Transverse colon (tissue), 4 donors: ENCODE results near the gene CYP19A1.

ENCODE experiments used
- POLR2AphosphoS5 ChIP-seq, 3 donors: sonication (generic); formaldehyde crosslinking; IDR thresholded peaks; one replicate each; pipeline ENCODE4 v1.6.1; 2016; ENCODE audit warnings: antibody characterized with exemption in 3 of 3
- TF ChIP-seq, protein P1 (sequence below), 5 experiments: fragments of 200-600 bp in 3 of 5; fragments of 450-650 bp in 2 of 5; sonication (generic) in 3 of 5; IDR thresholded peaks; 1 replicate in 2 of 5; 2 replicates in 3 of 5; pipeline ENCODE4 v1.5.1; 2016 to 2017; ENCODE audit warnings: antibody characterized with exemption in 5 of 5, inconsistent platforms in 3 of 5, mild to moderate bottlenecking in 2 of 5, moderate library complexity in 1 of 5

DNA sequence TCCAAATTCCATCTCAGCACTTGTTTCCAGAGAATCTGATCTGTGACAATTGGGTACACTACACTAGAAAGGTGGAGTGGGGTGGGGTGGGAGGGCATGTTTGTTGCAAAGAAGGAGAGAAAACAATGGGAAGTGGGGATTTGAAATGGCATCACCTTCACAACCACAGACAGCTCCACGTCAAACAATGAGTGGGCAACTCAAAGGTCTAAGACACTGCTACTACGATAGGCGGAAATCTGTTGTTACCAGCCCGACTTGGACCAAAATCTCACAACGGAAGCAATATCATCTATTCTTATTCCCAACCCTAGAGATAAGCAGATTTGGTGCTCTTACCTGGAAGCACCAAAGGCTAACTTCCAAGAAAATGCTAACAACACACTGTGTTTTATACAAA is 3.3 kb downstream of the CYP19A1 start:
- TF ChIP-seq, protein P1, sequence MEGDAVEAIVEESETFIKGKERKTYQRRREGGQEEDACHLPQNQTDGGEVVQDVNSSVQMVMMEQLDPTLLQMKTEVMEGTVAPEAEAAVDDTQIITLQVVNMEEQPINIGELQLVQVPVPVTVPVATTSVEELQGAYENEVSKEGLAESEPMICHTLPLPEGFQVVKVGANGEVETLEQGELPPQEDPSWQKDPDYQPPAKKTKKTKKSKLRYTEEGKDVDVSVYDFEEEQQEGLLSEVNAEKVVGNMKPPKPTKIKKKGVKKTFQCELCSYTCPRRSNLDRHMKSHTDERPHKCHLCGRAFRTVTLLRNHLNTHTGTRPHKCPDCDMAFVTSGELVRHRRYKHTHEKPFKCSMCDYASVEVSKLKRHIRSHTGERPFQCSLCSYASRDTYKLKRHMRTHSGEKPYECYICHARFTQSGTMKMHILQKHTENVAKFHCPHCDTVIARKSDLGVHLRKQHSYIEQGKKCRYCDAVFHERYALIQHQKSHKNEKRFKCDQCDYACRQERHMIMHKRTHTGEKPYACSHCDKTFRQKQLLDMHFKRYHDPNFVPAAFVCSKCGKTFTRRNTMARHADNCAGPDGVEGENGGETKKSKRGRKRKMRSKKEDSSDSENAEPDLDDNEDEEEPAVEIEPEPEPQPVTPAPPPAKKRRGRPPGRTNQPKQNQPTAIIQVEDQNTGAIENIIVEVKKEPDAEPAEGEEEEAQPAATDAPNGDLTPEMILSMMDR (IDR thresholded peaks at IDR 0.05) = no peak
- no peak for TF ChIP-seq POLR2AphosphoS5 (IDR thresholded peaks at IDR 0.05)
